Fibroblast of skin of right quadriceps (primary cell): Measurements from ENCODE around the gene RSAD2.
"Not testable (repeated sequence)": the region's sequence is repeated elsewhere in the genome, so short reads cannot be mapped to it uniquely, and the experiment has no call there.

ENCODE experiments used
- DNase-seq: peaks from one replicate; pipeline ENCODE4 v3.0.0-alpha.2; 2013

Gene RSAD2

GRCh38 chr2:6877402-6878304, at the start of gene RSAD2:
RSAD2 (plus strand) TSS chr2:6877777; CDS start chr2:6877801, 24 bp downstream.
- peak; percentile 25 for DNase-seq

- peak; percentile 59 for DNase-seq
These were observed 49.3 kb upstream of the RSAD2 start for GRCh38 chr2:6828299-6828584.

GRCh38 chr2:6831229-6831628, 46.3 kb upstream of the RSAD2 start:
- DNase-seq = no peak

GRCh38 chr2:6832596-6833299, 44.8 kb upstream of the RSAD2 start:
- no peak for DNase-seq

GRCh38 chr2:6833300-6833604, 44.3 kb upstream of the RSAD2 start:
- no peak for DNase-seq

GRCh38 chr2:6834163-6834562, 43.4 kb upstream of the RSAD2 start:
- no peak for DNase-seq

GRCh38 chr2:6835467-6835866, 42.1 kb upstream of the RSAD2 start:
- DNase-seq = no peak

GRCh38 chr2:6838673-6839319, 38.8 kb upstream of the RSAD2 start:
- DNase-seq = no peak

GRCh38 chr2:6841537-6842287, 35.9 kb upstream of the RSAD2 start:
- no peak for DNase-seq

- DNase-seq = peak; percentile 20
These were observed 32.3 kb upstream of the RSAD2 start for GRCh38 chr2:6845312-6845711.

- DNase-seq = no peak
These were observed 31.7 kb upstream of the RSAD2 start for GRCh38 chr2:6845903-6846302.

- no peak for DNase-seq
These were observed 31.0 kb upstream of the RSAD2 start for GRCh38 chr2:6846540-6846939.

GRCh38 chr2:6846967-6847681, 30.5 kb upstream of the RSAD2 start:
- no peak for DNase-seq

- no peak for DNase-seq
These were observed 25.4 kb upstream of the RSAD2 start for GRCh38 chr2:6852195-6852594.

- no peak for DNase-seq
These were observed 23.2 kb upstream of the RSAD2 start for GRCh38 chr2:6854416-6854815.

GRCh38 chr2:6855860-6856547, 21.6 kb upstream of the RSAD2 start:
- peak; percentile 15 for DNase-seq

GRCh38 chr2:6856548-6856920, 21.0 kb upstream of the RSAD2 start:
- DNase-seq = no peak

GRCh38 chr2:6858466-6859027, 19.0 kb upstream of the RSAD2 start:
- not testable (repeated sequence) for DNase-seq

- DNase-seq = no peak
These were observed 17.3 kb upstream of the RSAD2 start for GRCh38 chr2:6860296-6860695.

- no peak for DNase-seq
These were observed 13.8 kb upstream of the RSAD2 start for GRCh38 chr2:6863792-6864191.

GRCh38 chr2:6864231-6864754, 13.3 kb upstream of the RSAD2 start:
- DNase-seq = no peak
